Stimulated activated CD4-positive, alpha-beta T cell treated with anti-CD3 and anti-CD28 coated beads, Interleukin-12 subunit alpha, Interleukin-12 subunit beta, amount 100 ng/mL, for 4 hours (primary cell): ENCODE data around the gene PAX4.

Experiments used
- DNase-seq: peaks from one replicate; pipeline ENCODE4 v3.0.0-alpha.2; 2020

Gene PAX4, protein sequence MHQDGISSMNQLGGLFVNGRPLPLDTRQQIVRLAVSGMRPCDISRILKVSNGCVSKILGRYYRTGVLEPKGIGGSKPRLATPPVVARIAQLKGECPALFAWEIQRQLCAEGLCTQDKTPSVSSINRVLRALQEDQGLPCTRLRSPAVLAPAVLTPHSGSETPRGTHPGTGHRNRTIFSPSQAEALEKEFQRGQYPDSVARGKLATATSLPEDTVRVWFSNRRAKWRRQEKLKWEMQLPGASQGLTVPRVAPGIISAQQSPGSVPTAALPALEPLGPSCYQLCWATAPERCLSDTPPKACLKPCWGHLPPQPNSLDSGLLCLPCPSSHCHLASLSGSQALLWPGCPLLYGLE

DNA sequence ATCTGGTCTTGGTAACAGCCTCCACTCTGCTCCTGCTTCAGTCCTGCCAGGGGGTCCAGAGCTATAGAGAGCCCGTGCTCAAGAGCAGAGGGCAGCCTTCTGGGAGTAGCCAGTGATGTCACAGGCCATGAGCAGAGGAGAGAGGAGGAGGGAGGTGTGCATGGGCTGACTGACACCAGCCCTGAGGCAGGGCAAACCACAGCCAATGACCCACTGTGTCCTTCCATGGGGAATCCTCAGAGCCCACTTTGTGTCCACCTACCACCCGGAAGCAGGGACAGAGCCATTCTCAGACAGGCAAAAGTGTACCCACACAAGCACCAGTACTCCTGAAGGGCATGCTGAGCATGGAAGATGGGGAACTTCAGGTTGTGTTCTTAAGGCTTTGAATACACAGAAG is at the start of gene PAX4:
Gene PAX4, minus strand, starts transcription at position 101 of the 400 bp plus-strand sequence. CDS start 2,214 bp downstream, outside the sequence.
- DNase-seq: no peak

- DNase-seq: no peak
Observed at GRCh38 chr7:127667017-127667670, 49.2 kb upstream of the PAX4 start.

- DNase-seq: no peak
Observed at GRCh38 chr7:127666602-127667001, 48.7 kb upstream of the PAX4 start.

GRCh38 chr7:127665922-127666321 is 48.0 kb upstream of the PAX4 start:
- no peak for DNase-seq

- no peak for DNase-seq
Observed at GRCh38 chr7:127658970-127659630, 41.2 kb upstream of the PAX4 start.

- DNase-seq: no peak
Observed at GRCh38 chr7:127657500-127657899, 39.6 kb upstream of the PAX4 start.

- DNase-seq: no peak
Observed at GRCh38 chr7:127655720-127656119, 37.8 kb upstream of the PAX4 start.

- DNase-seq: no peak
Observed at GRCh38 chr7:127654404-127655394, 36.8 kb upstream of the PAX4 start.

- no peak for DNase-seq
Observed at GRCh38 chr7:127653396-127653795, 35.5 kb upstream of the PAX4 start.

DNA sequence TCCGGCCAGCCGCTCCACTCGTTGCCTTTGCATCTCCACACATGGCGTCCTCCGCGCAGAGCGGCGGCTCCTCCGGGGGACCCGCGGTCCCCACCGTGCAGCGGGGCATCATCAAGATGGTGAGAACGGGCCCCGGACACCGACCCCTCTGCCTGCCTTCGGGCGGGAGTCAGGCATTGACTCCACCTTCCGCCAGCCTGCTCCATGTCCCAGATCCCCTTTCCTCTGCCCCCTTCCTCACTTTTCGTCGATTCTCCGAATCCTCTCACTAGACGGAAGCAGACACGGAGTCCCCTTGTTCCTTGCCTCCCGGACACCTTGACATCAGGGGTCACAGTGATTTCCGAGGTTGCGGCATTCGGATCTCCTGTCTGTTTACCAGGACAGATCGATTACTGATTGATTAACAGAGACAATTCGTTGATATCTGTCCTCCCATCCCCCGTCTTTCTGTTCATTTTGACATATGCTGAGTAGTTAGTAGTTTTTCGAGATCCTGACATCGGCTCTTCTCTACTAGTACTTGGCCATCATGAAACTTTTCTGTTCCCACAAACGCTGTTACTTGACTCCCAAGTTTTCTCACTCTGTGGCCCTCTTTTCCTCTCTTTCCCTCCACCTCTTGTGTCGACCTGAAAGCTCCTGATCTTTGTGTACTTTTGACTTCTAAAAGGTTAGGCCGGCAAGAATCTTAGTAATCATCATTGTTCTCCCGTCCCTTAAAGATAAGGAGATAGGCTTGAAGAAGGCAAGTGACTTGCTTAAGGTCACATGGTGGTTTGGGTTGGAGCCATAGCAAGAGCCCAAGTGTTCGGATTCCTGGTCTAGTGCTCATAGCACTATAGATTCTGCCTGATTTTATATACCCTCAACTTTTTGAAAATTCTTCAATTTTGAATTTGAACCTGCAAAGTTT is 34.6 kb upstream of the PAX4 start:
- DNase-seq: no peak

DNA sequence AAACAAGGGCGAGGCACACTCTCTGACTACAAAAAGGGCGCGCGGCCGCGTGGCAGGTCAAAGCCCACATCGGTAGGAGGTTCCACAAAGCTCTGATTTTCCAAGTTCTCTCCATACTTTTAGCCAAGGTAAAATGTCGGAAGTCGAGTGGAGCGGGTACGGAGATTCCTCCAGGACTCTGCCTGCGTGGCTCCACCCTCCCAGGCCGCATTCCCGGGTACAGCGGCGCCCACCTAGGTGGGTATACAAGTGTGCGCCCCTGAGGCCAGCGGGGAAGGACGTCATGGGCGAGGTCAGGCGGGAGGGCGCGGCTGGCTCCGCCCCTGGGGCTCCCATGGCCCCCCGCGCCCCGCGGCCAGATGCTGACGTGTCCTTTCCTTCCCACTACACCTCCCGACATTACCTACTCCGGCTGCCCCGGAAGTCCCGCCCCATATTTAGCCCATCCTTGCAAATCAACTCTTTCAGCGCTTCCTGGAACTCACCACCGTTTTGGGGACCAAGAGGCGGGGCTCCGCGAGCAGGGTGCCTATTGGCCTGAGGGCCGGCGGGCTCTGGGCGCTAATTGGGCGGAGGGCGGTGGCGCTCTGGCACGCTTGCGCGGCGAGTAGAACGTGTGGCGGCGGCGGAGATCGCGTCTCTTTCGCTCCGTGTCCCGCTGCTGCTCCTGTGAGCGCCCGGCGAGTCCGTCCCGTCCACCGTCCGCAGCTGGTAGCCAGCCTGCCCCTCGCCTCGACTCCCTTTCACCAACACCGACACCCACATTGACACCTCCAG is 33.8 kb upstream of the PAX4 start, which contains the start of gene SND1:
Gene SND1, plus strand, starts transcription at position 639 of the 777 bp plus-strand sequence. CDS start 180 bp downstream, outside the sequence.
- DNase-seq: peak; percentile 96

- DNase-seq: no peak
Observed at GRCh38 chr7:127650847-127651555, 33.1 kb upstream of the PAX4 start.

DNA sequence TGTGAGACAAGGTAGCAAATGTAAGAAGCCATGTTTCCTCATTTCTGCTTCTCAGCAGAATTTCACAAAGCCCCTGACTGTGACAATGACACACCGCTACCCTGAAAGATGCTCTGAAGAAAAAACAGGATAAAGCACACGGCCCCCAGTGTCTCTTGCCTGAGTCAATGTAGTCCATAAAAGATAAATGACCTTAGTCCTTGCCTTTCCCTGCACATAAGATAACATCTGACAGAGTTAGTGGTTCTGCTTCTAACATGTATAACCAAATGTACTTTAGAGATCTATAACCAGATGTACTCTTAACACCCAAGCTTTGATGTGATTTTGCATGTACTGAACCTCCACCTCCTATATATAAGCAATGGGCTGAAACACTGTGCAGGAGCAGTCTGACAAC is 31.0 kb upstream of the PAX4 start:
- DNase-seq: no peak

DNA sequence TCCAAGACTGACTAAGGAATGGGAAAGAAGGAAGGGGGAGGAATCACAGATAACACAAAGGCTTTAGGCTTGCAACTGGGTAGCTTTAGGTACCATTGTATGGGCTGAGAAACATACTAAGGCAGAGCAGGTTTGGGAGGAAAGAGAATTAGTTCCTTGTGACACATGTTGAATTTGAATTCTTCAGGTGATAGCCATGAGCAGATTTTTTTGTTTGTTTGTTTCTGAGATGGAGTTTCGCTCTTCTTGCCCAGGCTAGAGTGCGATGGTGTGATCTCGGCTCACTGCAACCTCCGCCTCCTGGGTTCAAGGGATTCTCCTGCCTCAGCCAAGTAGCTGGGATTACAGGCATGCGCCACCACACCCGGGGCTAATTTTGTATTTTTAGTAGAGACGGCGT is 29.7 kb upstream of the PAX4 start:
- no peak for DNase-seq

- no peak for DNase-seq
Observed at GRCh38 chr7:127644484-127644883, 26.5 kb upstream of the PAX4 start.

- DNase-seq: no peak
Observed at GRCh38 chr7:127638197-127638596, 20.3 kb upstream of the PAX4 start.

DNA sequence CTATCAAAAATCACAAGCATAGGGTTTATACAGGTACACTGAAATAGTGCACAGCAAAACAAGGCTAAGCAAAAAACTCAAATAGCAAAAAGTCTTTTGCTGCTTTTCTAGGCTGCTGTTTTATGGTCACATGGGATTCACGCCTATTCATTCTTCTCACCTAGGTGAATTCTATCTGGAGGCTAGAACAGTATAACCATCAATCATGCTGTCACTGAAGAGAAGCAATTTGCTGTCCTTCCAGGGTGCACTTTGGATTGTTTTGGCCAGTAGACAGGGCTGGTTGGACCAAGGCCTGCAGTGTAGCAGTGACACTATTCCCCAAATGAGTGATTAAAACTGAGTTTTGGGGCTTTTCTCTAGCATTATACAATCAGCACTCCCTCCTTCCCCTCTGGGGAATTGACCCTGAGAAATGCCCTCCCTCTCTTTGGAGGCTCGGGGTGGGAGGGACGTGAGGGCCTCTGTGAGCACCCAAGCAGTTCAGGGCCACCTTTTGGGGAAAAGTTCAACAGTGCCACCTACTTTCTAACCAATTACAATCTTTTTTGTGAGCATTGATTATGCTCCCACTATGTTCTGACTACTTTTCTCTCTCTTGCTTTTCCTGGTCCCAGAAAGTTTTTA is 17.8 kb upstream of the PAX4 start:
- DNase-seq: no peak

- no peak for DNase-seq
Observed at GRCh38 chr7:127632276-127632910, 14.5 kb upstream of the PAX4 start.
